Prostate gland (tissue), 2 donors: ENCODE results near the gene NFKBIA.

Experiments
- CTCF ChIP-seq, 4 experiments: fragments of 200-600 bp in 2 of 4; fragments of 450-650 bp in 2 of 4; sonication (generic) in 2 of 4; IDR thresholded peaks; 1 replicate in 3 of 4; 2 replicates in 1 of 4; pipeline ENCODE4 v1.5.1; 2016 to 2019; ENCODE audit warnings: antibody characterized with exemption in 4 of 4, mild to moderate bottlenecking in 2 of 4, moderate library complexity in 2 of 4
- POLR2A ChIP-seq: fragments of 450-650 bp; IDR thresholded peaks from one replicate; pipeline ENCODE4 v1.6.1; 2016; ENCODE audit warnings: antibody characterized with exemption, mild to moderate bottlenecking

GRCh38 chr14:35441160-35441559 is 36.6 kb upstream of the NFKBIA start:
- TF ChIP-seq CTCF (IDR thresholded peaks at IDR 0.05) = no peak
- no peak for TF ChIP-seq POLR2A
